HG03095 (cell line): ENCODE results near the gene DDX39A.
A peak's percentile ranks its signal among the peaks of the same experiment; 100 is the strongest.
"Not testable (repeated sequence)": the region's sequence is repeated elsewhere in the genome, so short reads cannot be mapped to it uniquely, and the experiment has no call there.

Source experiments
- ATAC-seq: cut with Tn5 transposase; IDR thresholded peaks from one replicate; pipeline ENCODE4 v1.9.1; 2021; ENCODE audit warnings: moderate library complexity; ENCODE audit not compliant: unreplicated experiment

DDX39A gene

DNA sequence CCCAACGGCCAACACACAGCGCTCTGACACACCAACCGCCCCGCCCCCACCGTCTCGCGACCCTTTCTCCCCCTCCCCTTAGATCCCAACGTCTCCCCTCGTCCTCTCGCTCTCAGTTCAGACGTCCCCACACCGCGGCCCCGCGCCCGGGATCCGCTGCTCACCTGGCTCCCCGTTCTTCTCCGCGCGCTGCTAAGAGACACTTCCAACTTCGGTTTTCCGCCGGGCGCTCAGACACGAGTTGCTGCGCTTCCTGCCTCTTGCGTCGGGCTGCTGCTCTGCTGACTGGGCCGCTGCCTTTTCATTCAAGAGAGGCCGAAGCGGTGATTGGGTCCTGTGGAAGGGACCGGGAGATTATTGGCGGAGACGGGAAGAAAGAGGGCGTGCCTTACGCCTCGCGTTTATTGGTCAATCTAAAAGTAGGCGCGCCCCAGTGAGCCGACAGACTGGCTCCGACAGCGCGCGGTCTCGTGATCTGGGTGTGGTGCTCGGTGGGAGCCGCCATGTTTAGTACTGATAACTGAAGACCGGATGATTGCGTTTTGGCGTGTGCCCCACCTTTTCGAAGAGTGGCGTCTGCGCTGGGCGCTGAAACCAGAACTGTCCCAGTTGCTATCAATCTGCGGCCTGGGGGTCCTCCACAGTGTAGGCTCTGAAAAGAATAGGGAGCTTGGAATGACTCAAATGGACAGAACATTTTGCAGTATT is at the start of gene DDX39A:
Gene DDX39A, minus strand, starts transcription at position 236 of the 708 bp plus-strand sequence. CDS start 6,121 bp downstream, outside the sequence.
- peak; percentile 82 for ATAC-seq

DNA sequence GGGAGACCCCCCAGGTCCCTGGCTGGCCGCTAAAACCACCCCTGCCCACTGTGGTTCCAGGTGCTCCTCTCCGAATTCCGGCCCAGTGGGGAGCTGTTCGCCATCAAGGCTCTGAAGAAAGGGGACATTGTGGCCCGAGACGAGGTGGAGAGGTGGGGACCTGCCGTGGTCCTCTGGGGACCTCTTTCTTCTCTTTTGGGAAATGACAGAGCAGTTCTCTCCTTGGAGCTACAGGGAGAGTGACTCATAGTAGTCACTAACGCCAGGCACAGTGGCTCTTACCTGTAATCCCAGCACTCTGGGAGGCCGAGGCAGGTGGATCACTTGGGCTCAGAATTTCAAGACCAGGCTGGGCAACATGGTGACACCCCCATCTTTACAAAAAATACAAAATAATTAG is 48.7 kb upstream of the DDX39A start:
- no peak for ATAC-seq

DNA sequence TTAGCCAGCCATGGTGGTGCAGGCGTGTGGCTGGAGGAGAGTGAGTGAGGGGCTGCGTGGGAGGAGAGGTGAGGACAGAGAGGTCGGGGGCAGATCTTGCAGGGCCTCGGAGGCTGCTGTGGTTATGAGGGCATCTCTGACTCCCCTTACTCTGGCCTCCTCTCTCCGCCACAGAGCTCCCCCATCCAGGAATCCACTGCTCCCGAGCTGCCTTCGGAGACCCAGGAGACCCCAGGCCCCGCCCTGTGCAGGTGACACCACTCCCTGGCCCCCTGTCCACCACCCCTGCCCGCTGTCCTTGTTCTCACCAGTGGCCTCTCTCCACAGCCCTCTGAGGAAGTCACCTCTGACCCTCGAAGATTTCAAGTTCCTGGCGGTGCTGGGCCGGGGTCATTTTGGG is 48.2 kb upstream of the DDX39A start:
- ATAC-seq: no peak

DNA sequence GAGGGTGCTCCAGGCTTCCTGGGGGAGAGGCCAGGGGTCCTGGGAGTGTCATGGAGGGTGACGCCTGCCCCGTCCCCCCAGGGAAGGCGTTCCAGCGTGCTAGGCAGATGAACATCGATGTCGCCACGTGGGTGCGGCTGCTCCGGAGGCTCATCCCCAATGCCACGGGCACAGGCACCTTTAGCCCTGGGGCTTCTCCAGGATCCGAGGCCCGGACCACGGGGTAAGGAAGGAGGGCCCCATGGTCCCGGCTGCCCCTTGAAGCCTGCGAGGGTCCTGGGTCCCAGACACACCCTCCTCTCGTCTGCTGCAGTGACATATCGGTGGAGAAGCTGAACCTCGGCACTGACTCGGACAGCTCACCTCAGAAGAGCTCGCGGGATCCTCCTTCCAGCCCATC is 44.6 kb upstream of the DDX39A start:
- no peak for ATAC-seq

DNA sequence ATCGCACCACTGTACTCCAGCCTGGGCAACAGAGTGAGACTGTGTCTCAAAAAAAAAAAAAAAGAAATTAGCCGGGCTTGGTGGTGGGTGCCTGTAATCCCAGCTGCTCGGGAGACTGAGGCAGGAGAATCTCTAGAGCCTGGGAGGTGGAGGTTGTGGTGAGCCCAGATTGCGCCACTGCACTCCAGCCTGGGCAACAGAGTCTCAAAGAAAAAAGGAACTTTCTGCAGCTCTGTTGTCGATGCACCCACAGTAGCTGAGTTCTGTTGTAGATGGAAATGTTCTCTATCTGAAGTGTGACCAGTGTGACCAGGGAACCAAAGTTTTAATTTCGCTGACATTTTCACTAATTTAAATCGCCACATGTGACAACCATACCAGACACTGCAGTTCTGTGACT is 43.3 kb upstream of the DDX39A start:
- not testable (repeated sequence) for ATAC-seq

DNA sequence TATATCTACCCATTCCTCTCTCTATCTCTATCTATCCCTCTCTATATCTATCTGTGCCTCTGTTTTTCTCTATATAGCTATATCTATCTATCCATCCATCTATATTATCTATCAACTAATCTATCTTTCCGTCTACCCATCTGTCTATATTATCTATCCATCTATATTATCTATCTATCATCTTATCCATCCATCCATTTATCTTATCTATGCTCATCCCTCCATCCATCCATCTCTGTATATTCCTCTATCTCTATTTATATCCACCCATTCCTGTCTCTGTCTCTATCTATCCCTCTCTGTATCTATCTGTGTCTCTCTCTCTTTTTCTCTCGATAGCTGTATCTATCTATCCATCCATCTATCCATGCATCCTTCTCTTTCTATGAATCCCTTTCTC is 41.8 kb upstream of the DDX39A start:
- ATAC-seq: no peak

DNA sequence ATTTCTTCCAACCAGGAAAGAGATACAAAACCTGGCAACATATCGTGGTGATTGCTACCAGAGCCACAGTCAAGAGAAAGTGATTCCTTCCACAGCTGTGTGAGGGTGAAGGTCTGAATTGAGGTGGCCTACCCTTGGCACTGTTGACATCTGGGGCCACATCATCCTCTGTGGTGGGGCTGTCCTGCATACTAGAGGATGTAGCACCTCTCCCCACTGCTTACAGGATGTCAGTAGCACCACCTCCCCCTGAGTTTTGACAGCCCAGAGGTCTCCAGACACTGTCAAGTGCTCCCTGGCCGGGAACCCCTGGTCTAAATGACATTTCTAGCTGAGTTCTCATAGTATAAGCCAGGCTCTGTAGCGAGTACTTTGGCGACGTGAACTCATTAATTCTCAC is 40.6 kb upstream of the DDX39A start:
- ATAC-seq: no peak

DNA sequence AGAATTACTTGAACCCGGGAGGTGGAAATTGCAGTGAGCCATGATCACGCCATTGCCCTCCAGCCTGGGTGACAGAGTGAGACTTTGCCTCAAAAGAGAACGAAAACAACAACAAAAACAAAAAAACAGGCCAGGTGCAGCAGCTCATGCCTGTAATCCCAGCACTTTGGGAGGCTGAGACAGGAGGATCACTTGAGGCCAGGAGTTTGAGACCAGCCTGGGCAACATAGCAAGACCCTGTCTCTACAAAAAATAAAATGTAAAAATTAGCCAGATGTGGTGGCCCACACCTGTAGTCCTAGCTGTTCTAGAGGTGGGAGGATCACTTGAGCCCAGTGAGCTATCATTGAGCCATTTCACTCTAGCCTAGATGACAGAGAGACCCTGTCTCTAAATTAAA is 33.2 kb upstream of the DDX39A start:
- ATAC-seq: not testable (repeated sequence)

DNA sequence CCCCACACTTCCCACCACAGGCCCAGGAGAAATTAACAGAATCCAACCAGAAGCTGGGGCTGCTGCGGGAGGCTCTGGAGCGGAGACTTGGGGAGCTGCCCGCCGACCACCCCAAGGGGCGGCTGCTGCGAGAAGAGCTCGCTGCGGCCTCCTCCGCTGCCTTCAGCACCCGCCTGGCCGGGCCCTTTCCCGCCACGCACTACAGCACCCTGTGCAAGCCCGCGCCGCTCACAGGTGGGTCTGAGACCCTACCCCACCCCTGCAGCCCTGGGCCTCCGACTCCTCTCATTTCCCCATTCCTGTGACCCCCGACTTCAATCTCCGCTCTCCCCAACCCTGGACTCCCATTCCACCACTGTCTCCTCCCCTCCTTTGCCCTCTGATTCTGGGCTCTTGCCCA is 31.7 kb upstream of the DDX39A start:
- ATAC-seq: no peak

DNA sequence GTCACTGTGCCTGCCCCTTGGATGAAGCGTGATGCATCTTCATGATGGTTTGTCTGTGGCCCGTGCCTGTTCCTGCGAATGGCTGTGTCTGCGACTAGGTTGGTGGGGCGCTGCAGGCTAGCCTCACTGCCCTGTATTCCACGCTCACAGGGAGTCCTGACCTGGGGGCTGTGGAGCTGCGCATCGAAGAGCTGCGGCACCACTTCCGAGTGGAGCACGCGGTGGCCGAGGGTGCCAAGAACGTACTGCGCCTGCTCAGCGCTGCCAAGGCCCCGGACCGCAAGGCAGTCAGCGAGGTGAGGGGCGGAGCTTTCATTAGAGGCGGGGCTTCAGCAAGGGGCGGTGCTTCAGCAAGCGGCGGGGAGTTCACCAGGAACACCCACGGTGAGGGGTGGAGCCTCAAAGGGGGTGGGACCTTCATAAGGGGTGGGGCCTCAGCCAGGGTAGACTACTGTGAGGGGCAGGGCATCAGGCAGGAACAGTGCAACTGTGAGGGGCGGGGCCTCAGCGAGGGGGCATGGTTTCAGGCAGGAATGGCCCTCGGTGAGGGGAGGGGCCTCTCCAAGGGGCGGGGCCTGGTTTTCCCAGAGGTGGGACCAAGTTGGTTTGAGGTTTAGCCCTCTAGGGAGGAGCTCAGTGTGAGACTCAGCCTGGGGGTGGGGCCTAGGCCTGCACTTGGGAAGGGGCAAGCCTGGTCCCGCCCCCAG is 31.2 kb upstream of the DDX39A start:
- no peak for ATAC-seq

DNA sequence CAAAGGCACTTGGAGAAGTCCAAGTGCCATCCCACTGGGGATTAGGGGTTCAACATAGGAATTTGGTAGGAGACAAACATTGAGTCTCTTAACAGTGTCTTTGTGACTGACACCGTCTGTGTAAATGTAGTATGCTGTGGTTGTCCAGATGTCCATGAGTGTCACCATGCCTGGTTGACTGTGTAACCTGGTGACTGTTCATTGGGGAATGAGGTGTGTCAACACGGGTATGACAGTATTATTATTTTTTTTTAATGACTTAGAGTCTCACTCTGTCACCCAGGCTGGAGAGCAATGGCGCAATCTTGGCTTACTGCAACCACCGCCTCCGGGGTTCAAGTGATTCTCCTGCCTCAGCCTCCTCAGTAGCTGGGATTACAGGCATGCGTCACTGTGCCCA is 30.2 kb upstream of the DDX39A start:
- no peak for ATAC-seq

DNA sequence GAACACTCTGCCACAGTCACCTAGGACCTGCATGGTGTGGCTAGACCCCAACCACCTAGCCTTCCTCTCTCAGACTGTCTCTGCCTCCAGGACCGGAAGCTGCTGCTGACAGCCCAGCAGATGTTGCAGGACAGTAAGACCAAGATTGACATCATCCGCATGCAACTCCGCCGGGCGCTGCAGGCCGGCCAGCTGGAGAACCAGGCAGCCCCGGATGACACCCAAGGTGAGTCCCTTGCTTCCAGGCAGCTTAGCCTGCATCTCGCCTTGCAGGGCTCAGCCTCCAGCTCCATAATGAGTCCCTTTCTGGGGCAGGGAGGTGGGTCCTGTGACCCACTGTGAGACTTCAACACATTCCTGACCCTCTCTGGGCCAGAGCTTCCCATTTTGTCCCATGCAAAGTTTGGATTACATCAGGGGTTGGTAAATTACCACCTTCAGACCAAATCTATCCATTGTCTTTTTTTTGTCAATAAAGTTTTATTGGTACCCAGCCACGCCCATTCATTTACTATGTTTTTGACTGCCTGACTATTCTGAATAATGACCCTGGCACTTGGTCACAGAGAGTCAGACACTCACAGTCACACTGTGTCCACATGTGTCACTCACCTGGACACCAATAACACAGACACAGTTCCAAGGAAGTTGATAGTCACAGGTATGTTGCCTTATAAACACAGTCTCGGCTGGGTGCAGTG is 27.3 kb upstream of the DDX39A start:
- ATAC-seq: no peak

DNA sequence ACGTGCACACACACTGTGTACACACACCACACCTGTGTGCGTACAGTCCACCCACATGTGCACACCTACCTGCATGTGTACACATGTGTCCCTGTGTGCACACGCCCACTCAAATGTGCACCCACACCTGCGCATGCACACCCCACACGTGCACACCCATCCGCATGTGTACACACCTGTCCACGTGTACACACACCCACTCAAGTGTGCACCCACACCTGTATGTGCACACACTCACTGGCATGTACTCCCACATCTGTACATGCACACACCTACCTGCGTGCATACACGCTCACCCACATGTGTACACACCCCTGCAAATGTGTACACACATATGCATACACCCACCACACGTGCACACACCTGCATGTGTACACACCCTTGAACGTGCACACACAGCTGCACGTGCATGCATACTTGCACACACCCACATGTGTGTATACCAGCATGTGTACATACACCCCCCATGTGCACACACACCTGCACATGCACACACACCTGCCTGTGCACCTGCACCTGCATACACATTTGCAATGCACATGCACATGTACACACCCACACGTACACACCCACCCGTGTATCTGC is 24.6 kb upstream of the DDX39A start:
- ATAC-seq: no peak

DNA sequence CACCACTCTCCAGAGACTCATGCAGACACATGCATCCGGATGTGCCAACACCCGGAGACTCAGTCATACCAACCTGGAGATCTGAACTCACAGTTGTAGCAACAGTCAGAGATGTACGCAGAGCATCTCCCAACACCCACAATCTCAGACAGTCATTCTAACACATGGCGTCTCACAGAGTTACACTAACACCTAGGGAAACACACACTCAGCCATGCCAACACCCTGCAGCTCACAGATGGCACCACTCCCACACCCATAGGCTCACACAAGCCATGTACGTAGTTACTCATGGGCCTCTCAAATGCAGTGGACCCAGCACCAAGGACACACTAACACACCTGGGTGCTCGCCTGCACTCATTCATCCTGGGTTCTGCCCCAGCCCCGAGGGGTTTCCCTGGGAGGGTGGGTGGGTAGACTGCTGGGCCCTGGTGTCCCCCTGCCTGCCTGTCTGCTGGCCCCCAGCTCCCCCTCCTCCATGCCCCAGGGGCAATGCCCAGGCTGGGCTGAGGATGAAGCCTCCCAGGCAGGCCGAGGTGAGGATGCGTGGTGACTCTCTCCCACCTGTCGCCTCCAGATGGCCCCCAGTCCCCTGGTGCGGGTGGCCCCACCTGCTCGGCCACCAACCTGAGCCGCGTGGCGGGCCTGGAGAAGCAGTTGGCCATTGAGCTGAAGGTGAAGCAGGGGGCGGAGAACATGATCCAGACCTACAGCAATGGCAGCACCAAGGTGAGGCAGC is 23.9 kb upstream of the DDX39A start:
- no peak for ATAC-seq

DNA sequence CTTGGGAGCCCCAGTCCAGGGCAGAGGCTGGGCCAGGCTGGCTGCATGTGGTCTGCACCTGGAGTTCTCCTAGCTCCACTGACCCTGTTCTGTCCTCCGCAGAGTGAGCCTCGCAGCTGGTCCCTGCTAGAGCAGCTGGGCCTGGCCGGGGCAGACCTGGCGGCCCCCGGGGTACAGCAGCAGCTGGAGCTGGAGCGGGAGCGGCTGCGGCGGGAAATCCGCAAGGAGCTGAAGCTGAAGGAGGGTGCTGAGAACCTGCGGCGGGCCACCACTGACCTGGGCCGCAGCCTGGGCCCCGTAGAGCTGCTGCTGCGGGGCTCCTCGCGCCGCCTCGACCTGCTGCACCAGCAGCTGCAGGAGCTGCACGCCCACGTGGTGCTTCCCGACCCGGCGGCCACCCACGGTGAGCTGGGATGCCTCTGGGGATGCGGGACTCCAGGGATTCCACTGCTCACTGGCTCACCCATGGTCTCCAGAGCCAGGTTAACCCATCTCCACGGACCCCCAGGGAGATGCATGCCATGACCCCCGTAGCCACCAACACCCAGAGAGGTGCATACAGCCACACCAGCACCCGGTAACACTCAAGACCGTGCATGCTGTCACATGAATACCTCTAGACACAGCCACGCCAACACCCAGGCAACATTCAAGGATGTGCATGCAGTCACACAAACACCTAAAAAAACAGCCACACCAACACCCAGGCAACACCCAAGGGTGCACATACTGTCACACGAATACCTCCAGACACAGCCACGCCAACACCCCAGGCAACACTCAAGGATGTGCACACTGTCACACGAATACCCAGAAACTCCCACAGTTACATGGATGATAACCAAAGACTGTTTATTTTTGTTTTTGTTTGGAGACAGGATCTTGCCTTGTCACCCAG is 22.1 kb upstream of the DDX39A start:
- no peak for ATAC-seq

DNA sequence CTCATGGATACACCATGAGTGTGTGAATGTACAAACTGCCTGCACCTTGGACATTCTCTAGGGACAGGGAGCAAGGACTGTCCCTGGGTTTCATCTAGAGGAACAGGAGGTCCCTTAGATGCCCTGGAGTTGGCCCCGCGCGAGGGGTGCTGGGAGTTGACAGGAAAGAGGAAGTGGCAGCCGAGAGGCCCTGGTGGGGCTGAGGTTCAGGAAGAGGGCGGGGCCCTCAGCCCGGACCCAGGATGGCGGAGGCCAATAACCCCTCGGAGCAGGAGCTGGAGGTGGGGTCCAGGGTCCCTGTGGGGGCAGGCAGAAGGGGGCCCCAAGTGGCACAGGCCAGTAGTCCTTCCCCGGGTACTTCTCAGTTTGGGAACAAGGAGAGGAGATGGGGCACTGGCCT is 20.9 kb upstream of the DDX39A start:
- ATAC-seq: peak; percentile 65

DNA sequence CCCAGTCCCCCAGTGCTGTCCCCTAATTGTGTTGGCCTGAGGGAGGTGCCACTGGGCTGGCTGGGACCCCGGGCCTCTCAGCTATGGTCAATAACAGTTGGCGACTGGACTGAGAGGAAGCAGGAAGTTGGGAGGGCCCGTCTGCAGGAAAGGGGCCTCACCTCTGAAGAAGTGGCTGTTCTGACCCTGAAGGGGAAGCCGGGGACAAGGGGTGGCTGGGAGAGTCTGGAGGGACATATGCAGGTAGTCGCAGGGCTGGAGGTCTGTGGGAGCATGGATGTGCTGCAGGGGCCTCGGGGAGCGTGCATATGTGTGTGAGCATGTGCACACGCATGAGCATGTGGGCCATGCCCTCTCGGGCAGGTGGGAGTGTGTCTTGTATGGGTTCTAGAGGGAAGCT is 19.9 kb upstream of the DDX39A start:
- no peak for ATAC-seq

DNA sequence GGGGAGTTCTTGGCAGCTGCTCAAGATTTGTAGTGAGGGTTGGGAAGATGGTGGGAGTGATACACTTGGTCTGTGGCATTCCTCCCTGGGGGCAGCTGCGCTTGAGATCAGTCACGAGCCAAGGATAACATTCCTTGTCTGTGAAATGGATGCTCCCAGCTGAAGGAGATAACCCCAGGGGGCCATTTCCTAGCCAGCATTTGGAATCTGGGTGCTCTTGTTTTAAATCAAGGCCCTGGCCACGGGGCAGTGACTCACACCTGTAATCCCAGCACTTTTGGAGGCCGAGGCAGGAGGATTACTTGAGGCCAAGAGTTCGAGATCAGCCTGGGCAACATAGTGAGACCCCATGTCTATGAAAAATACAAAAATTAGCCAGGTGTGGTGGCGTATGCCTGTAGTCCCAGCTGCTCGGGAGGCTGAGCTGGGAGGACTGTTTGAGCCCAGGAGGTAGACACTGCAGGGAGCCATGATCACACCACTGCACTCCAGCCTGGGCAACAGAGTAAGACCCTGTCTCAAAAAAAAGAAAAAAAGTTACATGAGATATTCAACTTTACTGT is 18.5 kb upstream of the DDX39A start:
- ATAC-seq: no peak

DNA sequence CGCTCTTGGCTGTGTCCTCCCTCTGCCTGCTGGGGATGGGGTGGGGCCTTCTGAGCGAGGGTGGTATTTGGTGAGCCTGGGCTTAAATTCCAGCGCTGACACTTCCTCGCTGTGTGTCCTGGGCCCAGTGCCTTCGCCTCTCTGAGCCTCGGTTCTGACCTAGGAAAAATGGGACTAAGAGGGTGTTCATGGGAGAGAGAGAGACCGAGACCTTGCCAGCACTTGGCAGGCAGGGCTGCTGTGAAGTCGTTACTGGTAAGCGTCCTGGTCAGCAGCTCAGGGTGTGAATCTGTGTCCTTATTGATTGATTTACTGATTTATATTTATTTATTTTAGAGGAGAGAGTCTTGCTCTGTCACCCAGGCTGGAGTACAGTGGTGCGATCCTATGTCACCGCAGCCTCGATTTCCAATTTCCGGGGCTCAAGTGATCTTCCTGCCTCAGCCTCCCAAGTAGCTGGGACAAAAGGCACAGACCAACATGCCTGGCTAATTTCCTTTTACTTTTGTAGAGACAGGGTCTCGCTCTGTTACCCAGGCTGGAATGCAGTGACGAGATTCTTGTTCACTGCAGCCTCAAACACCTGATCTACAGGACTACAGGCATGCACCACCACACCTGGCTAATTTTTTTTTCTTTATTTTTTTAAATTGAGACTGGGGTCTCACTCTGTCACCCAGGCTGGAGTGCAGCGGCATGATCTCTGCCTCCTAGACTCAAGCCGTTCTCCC is 16.3 kb upstream of the DDX39A start:
- ATAC-seq: no peak
